Activated CD4-positive, alpha-beta T cell treated with anti-CD3 and anti-CD28 coated beads, Interleukin-2, amount 50 U/mL, for 24 hours (primary cell): ENCODE data around the gene FCHO2.
A peak's percentile ranks its signal among the peaks of the same experiment; 100 is the strongest.
"Not testable (repeated sequence)": the region's sequence is repeated elsewhere in the genome, so short reads cannot be mapped to it uniquely, and the experiment has no call there.

ENCODE experiments used
- DNase-seq, 2 donors: peaks; one replicate each; pipeline ENCODE4 v3.0.0-alpha.2; 2020; ENCODE audit warnings: low read depth in 1 of 2, low spot score in 1 of 2

FCHO2 gene, protein sequence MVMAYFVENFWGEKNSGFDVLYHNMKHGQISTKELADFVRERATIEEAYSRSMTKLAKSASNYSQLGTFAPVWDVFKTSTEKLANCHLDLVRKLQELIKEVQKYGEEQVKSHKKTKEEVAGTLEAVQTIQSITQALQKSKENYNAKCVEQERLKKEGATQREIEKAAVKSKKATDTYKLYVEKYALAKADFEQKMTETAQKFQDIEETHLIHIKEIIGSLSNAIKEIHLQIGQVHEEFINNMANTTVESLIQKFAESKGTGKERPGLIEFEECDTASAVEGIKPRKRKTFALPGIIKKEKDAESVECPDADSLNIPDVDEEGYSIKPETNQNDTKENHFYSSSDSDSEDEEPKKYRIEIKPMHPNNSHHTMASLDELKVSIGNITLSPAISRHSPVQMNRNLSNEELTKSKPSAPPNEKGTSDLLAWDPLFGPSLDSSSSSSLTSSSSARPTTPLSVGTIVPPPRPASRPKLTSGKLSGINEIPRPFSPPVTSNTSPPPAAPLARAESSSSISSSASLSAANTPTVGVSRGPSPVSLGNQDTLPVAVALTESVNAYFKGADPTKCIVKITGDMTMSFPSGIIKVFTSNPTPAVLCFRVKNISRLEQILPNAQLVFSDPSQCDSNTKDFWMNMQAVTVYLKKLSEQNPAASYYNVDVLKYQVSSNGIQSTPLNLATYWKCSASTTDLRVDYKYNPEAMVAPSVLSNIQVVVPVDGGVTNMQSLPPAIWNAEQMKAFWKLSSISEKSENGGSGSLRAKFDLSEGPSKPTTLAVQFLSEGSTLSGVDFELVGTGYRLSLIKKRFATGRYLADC

GRCh38 chr5:72955768-72956323, at the start of gene FCHO2:
TSS of gene FCHO2 (plus strand) at chr5:72956041. CDS start at chr5:72956097, 56 bp downstream.
- DNase-seq: peak; percentile 93 to 94

- DNase-seq: no peak
Measured at GRCh38 chr5:72906806-72907205, 49.0 kb upstream of the FCHO2 start.

- no peak for DNase-seq
Measured at GRCh38 chr5:72908664-72909063, 47.2 kb upstream of the FCHO2 start.

DNA sequence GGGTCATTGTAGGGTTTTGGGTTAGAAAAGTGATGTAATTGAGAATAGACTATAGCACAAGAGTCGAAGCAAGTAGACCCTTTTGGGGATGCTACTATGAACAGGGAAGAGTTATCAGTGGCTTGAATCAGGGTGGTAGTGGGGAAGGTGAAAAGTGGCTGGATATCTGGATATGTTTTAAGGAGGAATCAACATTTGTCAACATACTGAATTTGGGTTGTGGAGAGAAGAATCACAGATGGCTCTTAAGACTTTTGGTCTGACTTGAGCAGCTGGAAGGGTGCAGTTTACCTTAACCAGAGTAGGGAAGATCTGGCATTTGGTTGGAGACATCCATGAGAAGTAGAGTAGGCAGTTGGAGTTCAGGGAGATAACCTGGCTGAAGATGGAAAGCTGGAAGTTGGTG, 38.5 kb upstream of the FCHO2 start:
- DNase-seq: no peak

GRCh38 chr5:72920690-72921502, 34.9 kb upstream of the FCHO2 start:
- DNase-seq: no peak

DNA sequence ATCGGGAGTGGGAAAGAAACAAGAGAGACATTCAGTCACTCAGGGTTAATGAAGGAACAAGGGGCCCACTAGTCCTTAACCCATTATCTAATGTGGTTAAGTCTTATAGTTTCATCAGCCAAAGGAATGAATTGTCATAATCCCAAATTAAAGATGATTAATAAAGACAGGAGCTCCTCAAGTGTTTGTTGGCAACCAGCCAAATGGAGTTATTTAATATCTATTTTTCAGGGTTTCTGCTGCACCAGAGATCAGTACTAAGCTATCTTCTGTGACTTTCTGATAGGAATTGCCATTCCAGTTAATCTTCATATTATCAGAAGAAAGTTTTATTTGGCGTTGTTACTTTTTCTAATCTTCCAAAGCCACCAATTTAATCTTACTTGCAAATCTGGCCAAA, 34.0 kb upstream of the FCHO2 start:
- DNase-seq: no peak

GRCh38 chr5:72922422-72922821, 33.4 kb upstream of the FCHO2 start:
- DNase-seq: no peak

- no peak for DNase-seq
Measured at GRCh38 chr5:72925336-72926010, 30.4 kb upstream of the FCHO2 start.

DNA sequence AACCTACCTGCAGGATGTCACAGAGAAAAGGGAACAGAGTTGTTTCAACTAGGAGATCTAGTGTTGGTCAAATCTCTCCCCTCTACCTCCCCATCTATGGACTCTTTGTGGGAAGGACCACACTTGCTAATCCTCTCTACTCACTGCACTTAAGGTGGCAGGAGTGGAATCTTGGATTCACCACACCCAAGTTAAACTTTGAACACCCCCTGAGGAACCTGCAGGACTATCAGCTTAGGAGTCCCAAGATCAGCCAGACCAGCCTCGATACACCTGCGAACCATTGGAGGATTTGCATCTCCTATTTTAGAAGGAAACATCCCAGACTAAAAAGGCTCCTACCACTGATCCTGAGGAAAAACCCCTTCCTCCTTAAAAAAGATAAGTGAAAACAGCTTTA, 23.2 kb upstream of the FCHO2 start:
- not testable (repeated sequence) for DNase-seq

DNA sequence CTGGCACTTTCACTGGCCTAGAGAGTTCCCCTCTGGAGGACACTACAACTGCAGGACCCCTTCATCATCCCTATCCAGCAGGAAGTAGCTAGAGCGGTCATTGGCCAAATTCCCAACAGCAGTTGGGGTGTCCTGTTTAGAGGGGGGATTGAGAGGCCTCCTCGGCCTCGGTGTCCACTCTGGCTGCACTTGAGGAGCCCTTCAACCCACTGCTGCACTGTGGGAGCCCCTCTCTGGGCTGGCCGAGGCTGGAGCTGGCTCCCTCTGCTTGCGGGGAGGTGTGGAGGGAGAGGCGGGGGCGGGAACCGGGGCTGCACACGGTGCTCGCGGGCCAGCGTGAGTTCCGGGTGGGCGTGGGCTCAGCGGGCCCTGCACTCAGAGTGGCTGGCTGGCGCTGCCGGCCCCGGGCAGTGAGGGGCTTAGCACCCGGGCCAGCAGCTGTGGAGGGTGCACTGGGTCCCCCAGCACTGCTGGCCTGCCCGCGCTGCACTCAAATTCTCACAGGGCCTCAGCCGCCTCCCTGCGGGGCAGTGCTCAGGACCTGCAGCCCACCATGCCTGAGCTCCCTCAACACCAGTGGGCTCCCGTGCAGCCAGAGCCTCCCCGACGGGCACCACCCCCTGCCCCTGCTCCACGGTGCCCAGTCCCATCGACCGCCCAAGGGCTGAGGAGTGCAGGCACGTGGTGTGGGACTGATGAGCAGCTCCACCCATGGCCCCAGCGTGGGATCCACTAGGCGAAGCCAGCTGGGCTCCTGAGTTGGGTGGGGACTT, 20.7 kb upstream of the FCHO2 start:
- not testable (repeated sequence) for DNase-seq

- DNase-seq: no peak
Measured at GRCh38 chr5:72936893-72937292, 18.9 kb upstream of the FCHO2 start.

GRCh38 chr5:72937517-72938061, 18.3 kb upstream of the FCHO2 start:
- no peak for DNase-seq

DNA sequence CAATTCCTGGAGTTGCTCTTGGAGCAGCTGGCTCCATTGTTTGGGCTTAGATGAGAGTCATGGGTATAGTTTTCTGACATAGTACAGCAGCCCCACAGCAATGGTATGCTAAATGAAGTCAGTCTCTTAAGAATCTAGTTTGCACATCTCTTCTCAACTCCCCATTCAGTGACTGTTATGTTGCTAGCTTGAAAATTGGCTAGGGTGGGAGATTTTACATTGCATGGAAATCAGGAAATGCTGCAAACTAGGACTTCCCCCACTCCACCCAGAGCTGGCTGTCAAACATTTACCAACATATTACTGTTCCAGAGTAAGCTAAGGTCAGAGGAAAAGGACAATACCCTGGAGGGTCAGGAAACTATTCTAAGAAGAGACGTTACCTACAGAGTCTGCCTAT, 17.6 kb upstream of the FCHO2 start:
- no peak for DNase-seq

- DNase-seq: no peak
Measured at GRCh38 chr5:72940082-72940481, 15.8 kb upstream of the FCHO2 start.

GRCh38 chr5:72943307-72943706, 12.5 kb upstream of the FCHO2 start:
- no peak for DNase-seq

DNA sequence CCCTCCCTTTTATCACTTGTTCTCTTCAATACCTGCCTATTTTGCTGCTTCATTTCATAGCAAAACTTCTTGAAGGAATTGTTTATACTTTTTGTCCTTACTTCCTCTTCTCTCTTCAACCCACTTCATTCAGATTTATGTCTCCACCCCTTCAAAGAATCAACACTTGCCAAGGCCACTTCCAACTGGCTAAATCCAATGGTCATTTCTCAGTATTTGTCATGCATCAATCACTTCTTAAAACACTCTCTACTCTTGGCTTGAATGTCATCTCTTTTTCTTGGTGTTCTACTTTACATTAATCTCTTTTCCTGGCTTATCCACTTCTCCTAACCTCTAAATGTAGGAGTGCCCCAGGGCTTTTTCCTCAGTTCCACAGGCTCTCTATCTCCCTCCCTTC, 8.3 kb upstream of the FCHO2 start:
- no peak for DNase-seq

DNA sequence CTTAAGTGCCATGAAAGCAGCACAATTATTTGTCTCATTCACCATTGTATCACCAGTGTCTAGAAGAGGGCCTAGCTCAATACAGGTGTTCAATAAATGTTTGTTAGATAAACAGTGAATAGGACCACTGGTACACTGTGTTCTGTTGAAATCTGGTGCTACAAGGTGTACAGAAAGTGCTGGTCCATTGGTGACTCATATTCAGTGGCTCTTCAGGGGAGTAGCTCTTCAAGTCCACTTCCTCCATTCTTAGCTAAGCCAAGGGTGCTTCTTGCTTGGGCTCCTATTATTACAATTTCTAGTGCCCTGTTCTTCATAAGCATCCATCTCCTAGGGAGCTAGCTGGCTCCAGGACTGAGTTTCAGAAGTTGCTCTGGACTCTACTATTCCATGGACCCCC, 6.4 kb upstream of the FCHO2 start:
- DNase-seq: no peak

DNA sequence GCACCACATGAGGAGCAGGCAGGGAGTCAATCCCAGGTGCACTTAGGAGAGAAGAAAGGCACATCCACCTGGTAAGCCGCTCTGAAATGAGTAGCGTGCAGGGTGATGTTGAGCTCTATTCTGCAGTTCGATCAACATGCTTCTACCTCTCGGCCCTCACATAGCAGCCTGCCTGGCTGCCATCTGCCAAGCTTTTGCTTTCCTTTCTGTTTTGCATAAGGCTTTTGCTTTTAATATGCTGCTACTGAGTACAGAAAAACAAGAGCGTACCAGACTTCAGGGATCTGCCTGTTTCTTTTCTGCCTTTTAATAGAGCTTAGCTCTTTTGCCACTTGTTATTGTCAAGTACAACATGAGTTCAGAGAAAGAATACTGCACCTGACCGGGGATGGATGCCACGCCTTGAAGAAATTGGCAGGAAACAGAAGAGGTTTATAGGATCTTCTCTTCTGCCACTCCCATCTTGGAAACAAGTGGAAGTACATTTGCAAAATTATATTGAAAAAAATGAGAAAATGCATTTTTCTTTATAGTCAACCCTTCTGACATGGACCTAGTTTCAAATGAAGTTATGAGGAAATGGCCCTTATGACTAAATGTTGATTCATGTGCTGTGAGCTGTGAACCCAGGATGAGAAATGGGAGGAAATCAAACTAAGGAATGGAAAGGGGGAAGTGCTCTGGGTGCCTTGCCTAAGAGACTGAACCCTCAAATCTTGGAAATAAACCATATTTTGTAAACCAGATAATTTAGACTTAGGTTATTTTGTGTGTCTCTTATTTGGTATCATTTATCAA, 4.0 kb upstream of the FCHO2 start:
- DNase-seq: no peak

DNA sequence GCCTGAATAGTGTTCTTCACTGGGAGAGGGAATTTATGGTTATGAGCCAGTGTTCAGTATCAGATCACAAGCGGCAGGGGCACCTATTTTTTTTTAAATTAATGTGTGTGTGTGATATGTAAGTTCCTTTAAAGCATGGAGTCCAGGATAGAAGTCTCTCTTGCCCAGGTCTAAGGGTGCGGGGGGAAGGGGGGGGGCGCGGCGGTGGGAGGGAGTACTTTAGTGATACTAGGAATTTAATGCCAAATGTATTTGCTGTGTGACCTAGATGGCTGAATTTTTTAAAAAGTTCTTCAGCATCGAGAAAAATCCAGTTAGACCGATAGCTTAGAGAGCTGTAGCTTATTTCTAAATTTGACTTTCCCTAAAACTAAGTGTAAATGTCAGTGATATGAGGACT, 1.5 kb upstream of the FCHO2 start:
- no peak for DNase-seq
